ENCODE measurements around the gene GNB1L.
"Not testable (repeated sequence)": the region's sequence is repeated elsewhere in the genome, so short reads cannot be mapped to it uniquely, and the experiment has no call there.

GNB1L gene

DNA sequence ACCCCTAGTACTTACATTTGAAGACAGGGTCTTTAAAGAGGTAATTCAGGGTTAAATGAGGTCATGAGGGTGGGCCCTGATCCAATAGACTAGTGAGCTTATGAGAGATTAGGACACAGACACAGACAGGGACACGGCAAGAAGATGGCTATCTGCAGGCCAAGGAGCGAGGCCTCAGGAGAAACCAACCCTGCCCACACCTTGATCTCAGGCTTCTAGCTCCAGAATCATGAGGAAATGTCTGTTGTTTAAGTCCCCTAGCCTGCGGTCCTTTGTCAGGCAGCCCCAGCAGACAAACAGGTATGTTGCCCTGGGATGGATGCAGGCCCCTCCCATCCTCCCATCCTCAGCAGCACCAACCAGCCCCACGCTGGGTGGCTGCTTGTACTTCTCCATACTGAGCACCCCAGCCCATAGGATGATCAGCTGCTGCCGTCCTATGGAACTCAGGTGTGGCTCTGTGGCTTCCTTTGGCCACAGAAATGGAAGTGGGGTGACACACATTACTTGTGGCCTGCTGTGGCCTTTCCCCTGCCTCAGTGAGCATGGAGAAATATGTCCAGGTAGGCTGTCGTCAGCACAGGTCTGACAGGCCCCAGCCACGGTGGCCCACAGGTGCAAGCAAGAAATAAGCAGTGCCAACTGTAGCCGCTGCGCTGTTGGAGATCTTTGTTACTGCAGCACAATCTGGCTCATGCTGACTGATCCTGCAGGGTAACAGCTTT lies 7.9 kb downstream of the GNB1L start:
- no peak for DNase-seq (ENCODE audit: low read depth in 3 of 3, low spot score in 1 of 3)

DNA sequence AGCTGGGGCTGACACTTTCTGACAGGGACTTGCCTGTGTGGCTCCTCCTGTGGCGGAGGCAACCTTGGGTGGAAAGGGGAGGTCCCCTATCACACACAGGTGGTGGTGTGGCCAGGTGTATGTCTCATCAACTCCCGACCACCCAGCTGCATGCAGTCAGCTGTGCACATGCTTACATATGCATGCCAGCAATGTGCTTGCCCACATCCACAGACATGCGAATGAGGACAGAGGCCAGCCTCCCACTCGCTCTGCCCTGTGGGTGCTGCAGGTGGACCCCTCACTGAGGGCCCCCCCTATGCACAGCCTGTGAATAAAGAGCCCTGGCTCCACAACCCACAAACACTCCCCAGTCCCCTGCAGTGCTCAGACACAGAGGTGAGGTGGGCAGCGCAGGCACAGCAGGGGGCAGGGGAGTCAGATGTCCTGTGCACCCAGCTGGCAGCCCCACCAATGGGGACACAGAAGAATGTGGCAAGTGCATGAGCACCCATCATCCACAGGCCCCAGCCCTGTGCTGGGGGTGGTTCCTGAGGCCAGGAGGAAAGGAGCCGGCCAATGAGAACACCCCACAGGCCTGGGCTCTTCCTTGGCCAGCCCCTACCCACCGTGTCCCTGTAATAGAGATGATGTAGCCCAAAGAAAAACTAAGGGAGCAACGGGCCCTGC lies 9.5 kb downstream of the GNB1L start:
- no peak for DNase-seq (ENCODE audit: low read depth in 3 of 3, low spot score in 1 of 3)

DNA sequence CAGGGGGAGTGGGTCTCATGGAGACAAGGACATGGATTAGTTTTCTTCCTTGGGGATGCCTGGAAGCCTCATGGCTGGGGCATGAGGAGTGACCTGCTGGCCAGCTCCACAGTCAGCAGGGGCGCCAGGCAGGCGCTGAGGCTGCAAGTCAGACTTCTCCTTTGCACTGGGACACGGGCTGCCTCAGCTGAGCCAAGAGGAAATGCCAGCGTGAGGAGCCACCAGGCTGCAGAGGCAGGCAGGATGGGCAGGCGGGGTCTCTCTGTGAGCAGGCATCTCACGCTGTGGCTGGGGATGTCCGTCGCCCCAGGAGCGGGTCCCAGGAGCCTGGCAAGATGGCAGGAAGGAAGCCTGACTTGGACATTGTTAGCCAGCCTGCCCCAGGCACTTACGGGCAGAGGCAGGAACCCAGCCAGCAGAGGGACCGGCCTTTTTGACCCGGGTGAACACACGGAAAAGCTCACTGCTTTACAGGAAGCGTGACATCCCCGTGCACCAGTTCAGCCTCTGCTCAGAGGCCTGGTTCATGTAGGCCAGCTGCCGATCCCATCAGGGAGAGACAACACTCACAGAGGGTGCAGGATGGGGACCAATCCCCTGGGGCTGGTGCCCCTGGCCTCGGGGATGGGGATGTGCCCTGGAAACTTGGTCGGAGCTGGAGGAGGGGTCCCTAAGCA lies 10.2 kb downstream of the GNB1L start:
- no peak for DNase-seq (ENCODE audit: low read depth in 3 of 3, low spot score in 1 of 3)

GRCh38 chr22:19843857-19844376 lies 10.8 kb downstream of the GNB1L start:
- no peak for DNase-seq (ENCODE audit: low read depth in 3 of 3, low spot score in 1 of 3)

GRCh38 chr22:19843107-19843856 lies 11.4 kb downstream of the GNB1L start:
- DNase-seq (ENCODE audit: low read depth in 3 of 3, low spot score in 1 of 3) = no peak

GRCh38 chr22:19842393-19843106 lies 12.1 kb downstream of the GNB1L start:
- DNase-seq (ENCODE audit: low read depth in 3 of 3, low spot score in 1 of 3) = no peak

GRCh38 chr22:19841641-19842392 lies 12.9 kb downstream of the GNB1L start:
- DNase-seq (ENCODE audit: low read depth in 3 of 3, low spot score in 1 of 3) = no peak

DNA sequence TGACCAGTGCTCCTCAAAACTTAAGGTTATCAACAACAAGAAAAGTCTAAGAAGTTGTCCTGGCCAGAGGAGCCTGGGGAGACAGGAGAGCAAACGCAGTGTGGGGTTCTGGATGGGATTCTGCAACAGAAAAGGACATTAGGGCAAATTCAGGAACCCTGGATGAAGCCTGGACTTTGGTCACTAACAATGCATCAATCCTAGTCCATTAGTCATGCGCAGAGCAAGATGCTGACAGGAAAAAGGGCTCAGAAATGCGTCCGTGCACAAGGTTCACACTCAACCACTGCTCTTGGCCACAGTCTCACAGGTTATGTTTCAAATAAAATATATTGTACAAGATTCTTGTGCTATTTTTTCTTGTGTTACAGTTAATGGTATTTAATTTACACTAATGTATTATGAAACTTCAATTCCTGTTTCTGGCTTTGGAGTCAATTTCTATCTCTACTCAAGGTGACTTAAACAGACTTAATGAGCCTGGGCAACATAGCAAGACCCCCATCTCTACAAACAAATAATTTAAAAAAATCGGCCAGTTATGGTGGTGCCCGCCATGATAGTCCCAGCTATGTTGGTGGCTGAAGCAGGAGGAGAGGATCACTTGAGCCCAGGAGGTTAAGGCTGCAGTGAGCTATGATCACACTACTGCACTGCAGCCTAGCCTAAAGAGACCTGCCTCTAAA lies 13.6 kb downstream of the GNB1L start:
- DNase-seq (ENCODE audit: low read depth in 3 of 3, low spot score in 1 of 3) = no peak

GRCh38 chr22:19840059-19840458 lies 14.6 kb downstream of the GNB1L start:
- DNase-seq (ENCODE audit: low read depth in 3 of 3, low spot score in 1 of 3) = no peak

DNA sequence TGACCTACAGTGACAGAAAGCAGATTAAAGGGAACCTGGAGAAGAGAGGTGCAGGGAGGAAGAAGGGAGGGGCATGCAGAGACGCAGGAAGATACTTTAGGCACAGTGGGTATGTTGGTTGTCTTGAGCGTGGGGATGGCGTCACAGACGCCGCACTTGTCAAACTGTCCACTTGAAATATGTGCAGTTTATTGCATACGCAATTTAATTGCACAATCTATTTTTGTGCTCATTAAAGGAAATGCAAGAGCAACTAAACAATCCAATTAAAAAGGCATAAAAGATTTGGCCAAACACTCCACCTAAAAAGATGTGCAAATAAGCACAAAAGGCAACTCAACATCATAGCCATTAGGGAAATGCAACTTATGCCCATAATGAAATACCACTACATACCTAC lies 16.8 kb downstream of the GNB1L start:
- no peak for DNase-seq (ENCODE audit: low read depth in 3 of 3, low spot score in 1 of 3)

GRCh38 chr22:19836512-19836911 lies 18.2 kb downstream of the GNB1L start:
- DNase-seq (ENCODE audit: low read depth in 3 of 3, low spot score in 1 of 3) = no peak

GRCh38 chr22:19834599-19834998 lies 20.1 kb downstream of the GNB1L start:
- no peak for DNase-seq (ENCODE audit: low read depth in 3 of 3, low spot score in 1 of 3)

DNA sequence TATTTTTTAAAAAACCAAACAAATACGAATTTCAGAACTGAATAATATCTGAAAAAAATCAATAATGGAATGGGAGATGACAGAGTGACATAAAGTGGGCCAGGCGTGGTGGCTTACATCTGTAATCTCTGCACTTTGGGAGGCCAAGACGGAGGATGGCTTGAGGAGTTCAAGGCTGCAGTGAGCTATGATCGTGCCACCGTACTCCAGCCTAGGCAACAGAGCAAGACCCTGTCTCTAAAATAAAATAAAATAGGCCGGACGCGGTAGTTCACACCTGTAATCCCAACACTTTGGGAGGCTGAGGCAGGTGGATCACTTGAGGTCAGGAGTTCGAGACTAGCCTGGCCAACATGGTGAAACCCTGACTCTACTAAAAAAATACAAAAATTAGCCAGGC lies 21.3 kb downstream of the GNB1L start:
- not testable (repeated sequence) for DNase-seq (ENCODE audit: low read depth in 3 of 3, low spot score in 1 of 3)

DNA sequence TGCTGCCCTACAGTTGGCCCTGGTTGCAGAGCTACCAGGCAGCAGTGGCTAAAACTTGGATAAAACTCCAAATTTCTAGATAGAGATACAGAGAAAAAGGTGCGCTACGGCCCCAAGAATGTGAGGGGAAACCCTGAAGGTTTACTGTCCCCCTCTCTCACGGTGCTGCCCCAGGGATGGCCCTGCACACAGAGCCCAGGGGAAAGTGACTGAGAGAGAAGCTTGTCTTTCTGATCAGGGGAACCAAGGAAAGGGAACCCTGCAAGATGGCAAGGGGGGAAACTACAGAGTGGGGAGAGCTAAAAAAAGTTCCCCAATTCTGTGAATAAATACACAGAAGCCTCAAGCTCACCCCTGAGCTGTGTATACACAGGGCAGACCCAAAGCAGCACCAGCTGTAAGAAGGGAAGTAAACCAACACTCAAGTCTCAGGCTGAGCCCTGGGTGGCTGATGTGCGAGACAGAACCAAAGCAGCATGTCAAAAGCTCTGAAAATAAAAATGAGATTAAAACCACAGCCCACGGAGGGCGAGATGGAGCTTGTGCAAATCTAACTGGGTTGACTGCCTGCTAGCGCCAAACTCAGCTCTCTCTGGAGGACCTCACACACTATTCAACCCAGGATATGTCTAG lies 22.1 kb downstream of the GNB1L start:
- no peak for DNase-seq (ENCODE audit: low read depth in 3 of 3, low spot score in 1 of 3)

DNA sequence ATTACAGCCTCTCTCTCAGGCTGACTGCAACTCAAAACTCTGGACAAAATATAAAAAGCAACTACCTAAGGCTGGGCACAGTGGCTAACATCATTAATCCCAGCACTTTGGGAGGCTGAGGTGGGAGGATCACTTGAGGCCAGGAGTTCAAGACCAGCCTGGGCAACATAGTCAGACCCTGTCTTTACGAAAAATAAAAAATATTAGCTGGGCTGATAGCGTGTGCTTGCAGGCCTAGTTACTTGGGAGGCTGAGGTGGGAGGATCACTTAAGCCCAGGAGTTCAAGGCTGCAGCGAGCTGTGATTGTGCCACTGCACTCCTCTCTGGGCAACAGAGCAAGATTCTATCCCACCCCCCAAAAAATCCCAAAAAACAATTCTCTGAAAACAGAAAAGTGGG lies 22.7 kb downstream of the GNB1L start:
- not testable (repeated sequence) for DNase-seq (ENCODE audit: low read depth in 3 of 3, low spot score in 1 of 3)

GRCh38 chr22:19831016-19831415 lies 23.7 kb downstream of the GNB1L start:
- no peak for DNase-seq (ENCODE audit: low read depth in 3 of 3, low spot score in 1 of 3)

GRCh38 chr22:19828035-19828401 lies 26.7 kb downstream of the GNB1L start:
- DNase-seq (ENCODE audit: low read depth in 3 of 3, low spot score in 1 of 3) = no peak

DNA sequence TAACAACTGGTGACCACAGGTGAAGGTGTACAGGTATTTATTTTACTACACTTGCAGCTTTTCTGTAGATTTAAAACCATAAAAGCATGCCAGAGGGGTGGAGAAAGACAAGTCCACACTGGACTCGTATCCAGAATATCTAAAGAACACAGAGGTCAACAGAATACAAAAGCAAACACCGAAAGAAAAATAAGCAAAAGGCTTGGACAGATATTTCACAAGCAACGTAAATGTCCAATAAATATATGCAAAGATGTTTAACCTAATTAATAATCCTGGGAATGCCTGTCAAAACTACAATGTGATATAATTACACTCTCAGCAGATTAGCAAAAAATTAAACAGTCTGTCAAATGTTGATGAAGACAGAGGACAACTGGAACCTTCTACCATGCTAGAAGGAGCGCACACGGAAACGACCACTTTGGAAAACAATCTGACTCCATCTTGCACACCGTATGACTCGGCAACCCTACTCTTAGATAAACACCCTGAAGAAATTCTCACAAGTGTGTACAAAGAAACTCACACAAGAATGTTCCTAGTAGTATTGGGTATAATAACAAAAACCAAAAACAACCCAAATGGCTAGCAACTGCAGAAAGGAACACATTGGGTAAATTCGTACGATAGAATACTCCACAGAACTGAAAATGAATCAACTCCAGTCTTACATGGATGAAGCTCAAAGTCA lies 27.2 kb downstream of the GNB1L start:
- no peak for DNase-seq (ENCODE audit: low read depth in 3 of 3, low spot score in 1 of 3)

- DNase-seq (ENCODE audit: low read depth in 3 of 3, low spot score in 1 of 3) = no peak
Observed at GRCh38 chr22:19826619-19826950, 28.1 kb downstream of the GNB1L start.

Measured in stimulated activated CD4-positive, alpha-beta T cell treated with anti-CD3 and anti-CD28 coated beads, TNF-alpha, amount 100 ng/mL, for 1 hour (primary cell).